ENCODE results near the gene ECT2. TPM values are rescaled to one million over a fixed set of nuclear protein-coding genes. Genes with fewer than 3 reads are reported as not detected.
A peak's percentile ranks its signal among the peaks of the same experiment; 100 is the strongest.

ECT2 gene
- total and polyA plus RNA-seq, 2 of the 8 experiments (the other 6 are each of a cell fraction or from before 2014, with no cell fraction given), result 19.5 to 88.7 TPM

DNA sequence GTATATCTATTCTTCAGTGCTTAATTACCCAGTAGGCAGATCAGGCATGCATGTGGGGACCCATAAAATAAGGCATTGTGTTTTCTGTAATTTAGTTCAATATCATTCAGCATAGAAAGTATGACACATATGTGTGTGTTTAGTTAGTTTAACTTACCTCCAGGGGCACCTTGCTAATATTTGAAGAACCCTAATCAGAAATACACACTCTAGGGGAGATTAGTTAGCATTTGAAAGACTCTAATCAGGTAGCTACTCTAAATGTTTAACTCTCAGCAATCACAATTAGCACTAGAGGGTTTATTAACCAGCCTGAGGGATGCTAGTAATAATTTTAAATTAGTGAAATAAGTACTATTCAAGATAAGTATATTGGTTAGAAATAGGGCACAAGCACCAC lies 104.5 kb downstream of the ECT2 start:
- no peak overlapping the region for H2BK20ac ChIP-seq (ENCODE audit: low read length)
- no peak overlapping the region for H2AFZ ChIP-seq (ENCODE audit: low read length)
- H2BK12ac ChIP-seq (ENCODE audit: low read depth, low read length), result no peak overlapping the region
- no peak overlapping the region for H2AK5ac ChIP-seq (ENCODE audit: low read depth, low read length)
- H3K79me1 ChIP-seq (ENCODE audit: low read depth, low read length), result no peaks in the 10 kb centered on the region
- peak overlapping the region in 1 of 4 experiments; percentile 44; a peak in 1 of 8 replicates for H3K4me3 ChIP-seq (ENCODE audit: extremely low read depth in 1 of 4, insufficient read depth in 2 of 4, low read depth in 3 of 4, low read length in 4 of 4)
- TF ChIP-seq EZH2 (IDR thresholded peaks at IDR 0.05; ENCODE audit: low read depth, low read length, severe bottlenecking) (no peak), ZNF274 (IDR thresholded peaks at IDR 0.05; ENCODE audit: borderline replicate concordance, extremely low read depth, low read length) (no peak), EP300 (IDR thresholded peaks at IDR 0.05; ENCODE audit: borderline replicate concordance in 1 of 2, low read depth in 2 of 2, low read length in 2 of 2) (no peak), CTBP2 (IDR thresholded peaks at IDR 0.05; ENCODE audit: borderline replicate concordance, insufficient read depth, insufficient read length, low read length) (no peak), RXRA (IDR thresholded peaks at IDR 0.05; ENCODE audit: insufficient read depth, low read depth, low read length) (no peak)
- TF ChIP-seq, protein P1, sequence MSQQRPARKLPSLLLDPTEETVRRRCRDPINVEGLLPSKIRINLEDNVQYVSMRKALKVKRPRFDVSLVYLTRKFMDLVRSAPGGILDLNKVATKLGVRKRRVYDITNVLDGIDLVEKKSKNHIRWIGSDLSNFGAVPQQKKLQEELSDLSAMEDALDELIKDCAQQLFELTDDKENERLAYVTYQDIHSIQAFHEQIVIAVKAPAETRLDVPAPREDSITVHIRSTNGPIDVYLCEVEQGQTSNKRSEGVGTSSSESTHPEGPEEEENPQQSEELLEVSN (IDR thresholded peaks at IDR 0.05), result no peak
- H3K4me2 ChIP-seq (ENCODE audit: insufficient read depth in 1 of 2, low read depth in 2 of 2, low read length in 2 of 2), result peak overlapping the region; percentile 38 to 61; a peak in 3 of 4 replicates
- H4K5ac ChIP-seq (ENCODE audit: insufficient read length, low read depth, low read length), result no peak overlapping the region
- ChIA-PET CTCF (ENCODE audit: partially characterized antibody) (interaction anchor here (1.0 kb wide), 1 partner anchor 12 kb away, joined by 3 read pairs; no protein-coding TSS in a partner anchor), POLR2A (ENCODE audit: partially characterized antibody) (interaction anchor here (1.0 to 1.4 kb wide), 2 partner anchors 8 to 9 kb away, joined by 3 to 5 read pairs; no protein-coding TSS in a partner anchor)
- H3K4ac ChIP-seq (replicated peaks; ENCODE audit: insufficient read length, low read depth, low read length), result no peak overlapping the region
- peaks cover 0 to 20% (median 14%) of the 10 kb centered on the region in 4 experiments; a peak in 4 of 7 replicates for H3K4me1 ChIP-seq (replicated peaks in 1 of 4; ENCODE audit: control insufficient read depth in 3 of 4, insufficient read depth in 4 of 4, low read length in 3 of 4)
- no peak overlapping the region for H2BK15ac ChIP-seq (ENCODE audit: low read length)
- no peak overlapping the region for H3K9ac ChIP-seq (replicated peaks in 1 of 4; ENCODE audit: extremely low read depth in 1 of 4, low read depth in 3 of 4, low read length in 3 of 4)
- no peak overlapping the region for H3K27ac ChIP-seq (ENCODE audit: low read depth, low read length)
- FAIRE-seq, result no peak
- no peak overlapping the region for H3K56ac ChIP-seq (replicated peaks; ENCODE audit: insufficient read length, low read depth, low read length)
- no peak for DNase-seq (ENCODE audit: low read depth in 1 of 2, low spot score in 2 of 2)
- no peak overlapping the region for H4K91ac ChIP-seq (replicated peaks; ENCODE audit: insufficient read length, low read length)
- no peak overlapping the region for H3K23ac ChIP-seq (ENCODE audit: insufficient read length)
- no peak overlapping the region for H3K18ac ChIP-seq (ENCODE audit: extremely low read depth, low read length)
- no peaks in the 10 kb centered on the region for H3K79me2 ChIP-seq (ENCODE audit: control insufficient read depth in 1 of 2, insufficient read depth in 2 of 2, low read length in 2 of 2)
- H4K20me1 ChIP-seq (replicated peaks in 1 of 2; ENCODE audit: control insufficient read depth in 1 of 2, insufficient read depth in 2 of 2, low read length in 2 of 2), result no peaks in the 10 kb centered on the region
- peaks cover 0 to 3% (median 0%) of the 10 kb centered on the region in 4 experiments; a peak in 3 of 7 replicates for H3K27me3 ChIP-seq (replicated peaks in 1 of 4; ENCODE audit: control insufficient read depth in 3 of 4, extremely low read depth in 1 of 4, insufficient read depth in 3 of 4, low read length in 3 of 4)
- no peaks in the 10 kb centered on the region for H3K36me3 ChIP-seq (ENCODE audit: control insufficient read depth in 2 of 4, insufficient read depth in 4 of 4, low read length in 3 of 4)
- H3K23me2 ChIP-seq (ENCODE audit: low read depth, low read length), result no peaks in the 10 kb centered on the region
- H4K8ac ChIP-seq (ENCODE audit: extremely low read depth, insufficient read depth, low read length), result no peak overlapping the region
- H2BK5ac ChIP-seq (ENCODE audit: low read depth, low read length), result no peak overlapping the region
- no peak overlapping the region for H2BK120ac ChIP-seq (replicated peaks; ENCODE audit: low read depth, low read length)
- no peak overlapping the region for H3K14ac ChIP-seq (ENCODE audit: insufficient read length)
- no peaks in the 10 kb centered on the region for H3K9me3 ChIP-seq (ENCODE audit: insufficient read depth in 2 of 2, low read depth in 1 of 2, low read length in 1 of 2)
